GM12801 (cell line): ENCODE data around the gene CDH13.

Experiments used
- CTCF ChIP-seq: IDR thresholded peaks from one replicate; pipeline ENCODE4 v1.5.1; 2011; ENCODE audit warnings: control low read depth; ENCODE audit not compliant: insufficient read length; ENCODE audit errors: extremely low read depth

Gene CDH13

GRCh38 chr16:82999711-83000110 is 372.9 kb downstream of the CDH13 start:
- no peak for TF ChIP-seq CTCF

- no peak for TF ChIP-seq CTCF
Measured at GRCh38 chr16:83002351-83003334, 375.9 kb downstream of the CDH13 start.

- TF ChIP-seq CTCF, result no peak
Measured at GRCh38 chr16:83004868-83005652, 378.3 kb downstream of the CDH13 start.

GRCh38 chr16:83005653-83006160 is 378.9 kb downstream of the CDH13 start:
- TF ChIP-seq CTCF, result no peak

GRCh38 chr16:83010776-83011720 is 384.3 kb downstream of the CDH13 start:
- TF ChIP-seq CTCF, result no peak

- no peak for TF ChIP-seq CTCF
Measured at GRCh38 chr16:83011939-83012338, 385.2 kb downstream of the CDH13 start.
